Measurements from ENCODE around the gene RSU1. TPM values are rescaled to one million over a fixed set of nuclear protein-coding genes. Genes with fewer than 3 reads are reported as not detected.

The RSU1 gene
- total RNA-seq, 1 experiment from 2014 or later, result 54.4 TPM

- intact Hi-C loops (cut with micrococcal nuclease), result no loop called here
- TF ChIP-seq, protein P1, sequence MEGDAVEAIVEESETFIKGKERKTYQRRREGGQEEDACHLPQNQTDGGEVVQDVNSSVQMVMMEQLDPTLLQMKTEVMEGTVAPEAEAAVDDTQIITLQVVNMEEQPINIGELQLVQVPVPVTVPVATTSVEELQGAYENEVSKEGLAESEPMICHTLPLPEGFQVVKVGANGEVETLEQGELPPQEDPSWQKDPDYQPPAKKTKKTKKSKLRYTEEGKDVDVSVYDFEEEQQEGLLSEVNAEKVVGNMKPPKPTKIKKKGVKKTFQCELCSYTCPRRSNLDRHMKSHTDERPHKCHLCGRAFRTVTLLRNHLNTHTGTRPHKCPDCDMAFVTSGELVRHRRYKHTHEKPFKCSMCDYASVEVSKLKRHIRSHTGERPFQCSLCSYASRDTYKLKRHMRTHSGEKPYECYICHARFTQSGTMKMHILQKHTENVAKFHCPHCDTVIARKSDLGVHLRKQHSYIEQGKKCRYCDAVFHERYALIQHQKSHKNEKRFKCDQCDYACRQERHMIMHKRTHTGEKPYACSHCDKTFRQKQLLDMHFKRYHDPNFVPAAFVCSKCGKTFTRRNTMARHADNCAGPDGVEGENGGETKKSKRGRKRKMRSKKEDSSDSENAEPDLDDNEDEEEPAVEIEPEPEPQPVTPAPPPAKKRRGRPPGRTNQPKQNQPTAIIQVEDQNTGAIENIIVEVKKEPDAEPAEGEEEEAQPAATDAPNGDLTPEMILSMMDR (IDR thresholded peaks at IDR 0.05; ENCODE audit: unreplicated experiment), result no peak
- ChIA-PET CTCF (interaction anchor here (0.6 kb wide), 1 partner anchor 761 kb away, joined by 6 read pairs; no protein-coding TSS in a partner anchor), POLR2A (interaction anchor here (0.6 to 0.7 kb wide), 2 partner anchors 1273 to 1866 kb away, joined by 3 to 4 read pairs; no protein-coding TSS in a partner anchor)
- DNase-seq (ENCODE audit: unreplicated experiment), result no peak
- BruUV-seq (replicated peaks), result no TSS peak
- Mint-ChIP-seq H3K27me3 (ENCODE audit: insufficient read depth, unreplicated experiment) (no peaks in the 10 kb centered on the region), H3K9me3 (ENCODE audit: unreplicated experiment) (no peaks in the 10 kb centered on the region), H3K27ac (ENCODE audit: low read depth, unreplicated experiment) (no peak overlapping the region), H3K4me1 (ENCODE audit: insufficient read depth, unreplicated experiment) (no peaks in the 10 kb centered on the region), H3K4me3 (ENCODE audit: unreplicated experiment) (no peak overlapping the region), H3K36me3 (ENCODE audit: insufficient read depth, unreplicated experiment) (peaks cover 5% of the 10 kb centered on the region)
These were observed 130.9 kb downstream of the RSU1 start for GRCh38 chr10:16686054-16686902.

GRCh38 chr10:16685551-16685950 is 131.7 kb downstream of the RSU1 start:
- Mint-ChIP-seq H3K27ac (ENCODE audit: low read depth, unreplicated experiment) (no peak overlapping the region), H3K4me1 (ENCODE audit: insufficient read depth, unreplicated experiment) (no peaks in the 10 kb centered on the region), H3K9me3 (ENCODE audit: unreplicated experiment) (no peaks in the 10 kb centered on the region), H3K4me3 (ENCODE audit: unreplicated experiment) (no peak overlapping the region), H3K36me3 (ENCODE audit: insufficient read depth, unreplicated experiment) (peaks cover 5% of the 10 kb centered on the region), H3K27me3 (ENCODE audit: insufficient read depth, unreplicated experiment) (no peaks in the 10 kb centered on the region)
- no peak for DNase-seq (ENCODE audit: unreplicated experiment)
- TF ChIP-seq, protein P1 (IDR thresholded peaks at IDR 0.05; ENCODE audit: unreplicated experiment), result no peak
- ChIA-PET POLR2A (no interaction called here), CTCF (no interaction called here)
- no TSS peak for BruUV-seq (replicated peaks)
- intact Hi-C loops (cut with micrococcal nuclease), result no loop called here

DNA sequence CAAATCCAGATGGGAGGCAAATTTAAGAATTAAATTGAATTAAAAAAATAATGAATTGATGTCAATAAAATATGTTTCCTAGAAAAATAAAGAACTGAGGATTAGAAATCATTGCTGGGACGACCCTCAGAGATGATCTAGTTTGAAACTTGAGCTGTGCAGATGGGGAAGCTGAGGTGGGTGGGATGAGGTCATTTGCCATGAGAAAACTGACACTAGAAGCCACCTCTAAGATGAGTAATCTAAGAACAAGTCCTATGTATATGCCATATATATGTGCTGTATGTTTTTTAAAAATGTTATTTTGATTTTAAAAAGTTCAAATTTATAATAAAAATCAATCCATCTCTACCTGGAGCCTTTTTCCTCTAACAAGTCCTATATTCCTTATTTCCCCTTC is 135.7 kb downstream of the RSU1 start:
- no TSS peak for BruUV-seq (replicated peaks)
- Mint-ChIP-seq H3K4me1 (ENCODE audit: insufficient read depth, unreplicated experiment) (no peaks in the 10 kb centered on the region), H3K9me3 (ENCODE audit: unreplicated experiment) (no peaks in the 10 kb centered on the region), H3K27me3 (ENCODE audit: insufficient read depth, unreplicated experiment) (no peaks in the 10 kb centered on the region), H3K4me3 (ENCODE audit: unreplicated experiment) (no peak overlapping the region), H3K27ac (ENCODE audit: low read depth, unreplicated experiment) (no peak overlapping the region), H3K36me3 (ENCODE audit: insufficient read depth, unreplicated experiment) (no peaks in the 10 kb centered on the region)
- POLR2A ChIA-PET, result no interaction called here
- CTCF ChIA-PET, result no interaction called here
- DNase-seq (ENCODE audit: unreplicated experiment), result no peak
- intact Hi-C loops (cut with micrococcal nuclease), result no loop called here
- TF ChIP-seq, protein P1 (IDR thresholded peaks at IDR 0.05; ENCODE audit: unreplicated experiment), result no peak

- ChIA-PET CTCF (no interaction called here), POLR2A (no interaction called here)
- no peaks in the 10 kb centered on the region for H3K36me3 Mint-ChIP-seq (ENCODE audit: insufficient read depth, unreplicated experiment)
These were observed 137.7 kb downstream of the RSU1 start for GRCh38 chr10:16679511-16679910.

More at GRCh38 chr10:16679511-16679910, 137.7 kb downstream of the RSU1 start:
- intact Hi-C loops (cut with micrococcal nuclease), result no loop called here
- no peaks in the 10 kb centered on the region for H3K4me1 Mint-ChIP-seq (ENCODE audit: insufficient read depth, unreplicated experiment)
- no peak for DNase-seq (ENCODE audit: unreplicated experiment)
- H3K4me3 Mint-ChIP-seq (ENCODE audit: unreplicated experiment), result no peak overlapping the region
- H3K27ac Mint-ChIP-seq (ENCODE audit: low read depth, unreplicated experiment), result no peak overlapping the region
- H3K9me3 Mint-ChIP-seq (ENCODE audit: unreplicated experiment), result no peaks in the 10 kb centered on the region
- H3K27me3 Mint-ChIP-seq (ENCODE audit: insufficient read depth, unreplicated experiment), result no peaks in the 10 kb centered on the region
- no TSS peak for BruUV-seq (replicated peaks)
- TF ChIP-seq, protein P1 (IDR thresholded peaks at IDR 0.05; ENCODE audit: unreplicated experiment), result no peak
